ENCODE measurements around the gene PTPRM.

GRCh38 chr18:8238507-8238906 lies 671.4 kb downstream of the PTPRM start:
- TF ChIP-seq TCF7L2 (IDR thresholded peaks at IDR 0.05; ENCODE audit: borderline replicate concordance, low read depth, low read length) (no peak), ELK4 (IDR thresholded peaks at IDR 0.05; ENCODE audit: borderline replicate concordance, low read depth, low read length) (no peak), ZNF274 (IDR thresholded peaks at IDR 0.05; ENCODE audit: low read length) (no peak), ZNF274 (tag by site-specific recombination; IDR thresholded peaks at IDR 0.05; ENCODE audit: borderline replicate concordance) (no peak), REST (tag by site-specific recombination; IDR thresholded peaks at IDR 0.05) (no peak), CTCF (tag by site-specific recombination; IDR thresholded peaks at IDR 0.05) (no peak), ZNF473 (tag by site-specific recombination; IDR thresholded peaks at IDR 0.05) (no peak), SALL2 (tag by site-specific recombination; IDR thresholded peaks at IDR 0.05; ENCODE audit: borderline replicate concordance) (no peak), PRDM4 (tag by site-specific recombination; IDR thresholded peaks at IDR 0.05) (no peak), ZSCAN5A (tag by site-specific recombination; IDR thresholded peaks at IDR 0.05) (no peak), ZNF529 (tag by site-specific recombination; IDR thresholded peaks at IDR 0.05; ENCODE audit: insufficient replicate concordance) (no peak), ZNF266 (tag by site-specific recombination; IDR thresholded peaks at IDR 0.05; ENCODE audit: low read depth) (no peak)

All from HEK293 (cell line).